Activated naive CD8-positive, alpha-beta T cell (primary cell): ENCODE results near the gene SMARCD3.

Experiments
- H3K27ac Mint-ChIP-seq: one replicate; pipeline ENCODE4 v1.8.0; 2021; ENCODE audit warnings: mixed read lengths
- H3K27me3 Mint-ChIP-seq: one replicate; pipeline ENCODE4 v1.8.0; 2021; ENCODE audit warnings: mixed read lengths
- H3K36me3 Mint-ChIP-seq: one replicate; pipeline ENCODE4 v1.8.0; 2021; ENCODE audit warnings: mixed read lengths
- H3K4me1 Mint-ChIP-seq: one replicate; pipeline ENCODE4 v1.8.0; 2021; ENCODE audit warnings: low read depth, mixed read lengths
- H3K4me3 Mint-ChIP-seq: one replicate; pipeline ENCODE4 v1.8.0; 2021; ENCODE audit warnings: mild to moderate bottlenecking, mixed read lengths
- H3K9me3 Mint-ChIP-seq: one replicate; pipeline ENCODE4 v1.8.0; 2021; ENCODE audit warnings: low read depth, mixed read lengths

SMARCD3 gene

DNA sequence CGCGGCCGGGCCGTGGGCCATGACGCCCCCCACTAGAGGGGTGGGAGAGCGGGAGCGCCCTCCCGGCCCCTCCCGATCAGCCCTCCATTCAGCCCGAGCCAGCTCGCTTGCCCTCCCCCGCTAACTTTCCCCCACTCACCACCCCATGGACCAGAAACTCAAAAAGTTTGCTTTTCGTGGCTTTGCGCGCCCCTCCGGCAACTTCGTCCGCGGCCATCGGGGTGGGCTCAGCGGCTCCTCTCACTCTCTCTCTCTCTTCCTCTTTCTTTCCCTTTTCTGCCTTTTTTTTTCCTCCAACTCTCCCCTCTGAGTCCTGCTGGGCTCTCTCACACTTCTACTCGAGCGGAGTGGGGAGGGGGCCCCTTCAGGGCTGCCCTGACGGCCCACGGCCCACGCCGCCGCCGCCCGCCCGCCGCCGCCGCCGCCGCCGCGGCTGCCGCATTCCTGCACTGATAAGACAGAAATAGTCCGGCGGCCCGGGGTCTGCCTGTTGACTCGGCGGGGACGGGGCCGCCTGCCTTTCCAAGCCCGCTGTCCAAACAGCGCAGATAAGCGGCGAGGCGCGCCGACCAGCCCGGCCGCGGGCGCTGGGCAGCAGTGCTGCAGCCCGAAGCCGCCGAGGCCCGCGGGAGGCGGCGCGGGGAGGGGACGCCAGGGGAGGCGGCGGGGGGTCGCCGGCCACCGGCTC is at the start of gene SMARCD3:
SMARCD3 (minus strand) TSS at position 349 of the 688 bp plus-strand sequence; CDS start at position 217, 132 bp downstream.
- Mint-ChIP-seq H3K9me3 (no peaks in the 10 kb centered on the region), H3K27me3 (no peaks in the 10 kb centered on the region), H3K4me1 (peaks cover 46% of the 10 kb centered on the region), H3K27ac (no peak within 1 kb of the TSS), H3K4me3 (peak within 1 kb of the TSS; percentile 85), H3K36me3 (no peaks in the 10 kb centered on the region)

DNA sequence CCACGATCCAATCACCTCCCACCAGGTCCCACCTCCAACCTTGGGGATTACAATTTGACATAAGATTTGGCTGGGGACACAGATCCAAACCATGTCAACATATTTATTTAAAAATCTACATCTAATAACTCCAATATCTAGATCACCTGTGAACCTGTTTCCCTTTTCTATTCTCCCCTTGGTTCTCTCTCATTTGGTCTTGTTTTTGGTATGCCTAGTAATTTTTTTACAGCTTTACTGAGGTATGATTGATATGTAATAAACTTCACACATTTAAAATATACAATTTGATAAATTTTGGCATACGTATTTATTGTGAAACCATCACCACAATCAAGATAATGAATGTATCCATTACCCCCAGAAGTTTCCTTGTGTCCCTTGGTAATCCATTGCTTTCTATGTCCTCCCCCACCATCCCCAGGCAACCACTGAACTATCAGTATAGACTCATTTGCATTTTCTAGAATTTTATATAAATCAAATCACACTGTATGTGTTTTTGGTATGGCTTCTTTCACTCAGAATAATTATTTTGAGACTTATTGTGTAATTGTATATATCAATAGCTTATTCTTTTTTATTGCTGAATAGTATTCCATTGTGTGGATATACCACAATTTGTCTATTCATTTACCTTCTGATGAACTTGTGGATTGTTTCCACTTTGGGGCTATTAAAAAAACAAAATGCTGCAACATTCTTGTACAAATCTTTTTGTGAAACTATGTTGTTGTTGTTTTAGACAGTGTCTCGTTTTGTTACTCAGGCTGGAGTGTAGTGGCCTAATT is 47.9 kb upstream of the SMARCD3 start:
- Mint-ChIP-seq H3K9me3 (peaks cover 7% of the 10 kb centered on the region), H3K4me3 (no peak overlapping the region), H3K36me3 (peaks cover 4% of the 10 kb centered on the region), H3K4me1 (no peaks in the 10 kb centered on the region), H3K27me3 (peaks cover 2% of the 10 kb centered on the region), H3K27ac (no peak overlapping the region)

DNA sequence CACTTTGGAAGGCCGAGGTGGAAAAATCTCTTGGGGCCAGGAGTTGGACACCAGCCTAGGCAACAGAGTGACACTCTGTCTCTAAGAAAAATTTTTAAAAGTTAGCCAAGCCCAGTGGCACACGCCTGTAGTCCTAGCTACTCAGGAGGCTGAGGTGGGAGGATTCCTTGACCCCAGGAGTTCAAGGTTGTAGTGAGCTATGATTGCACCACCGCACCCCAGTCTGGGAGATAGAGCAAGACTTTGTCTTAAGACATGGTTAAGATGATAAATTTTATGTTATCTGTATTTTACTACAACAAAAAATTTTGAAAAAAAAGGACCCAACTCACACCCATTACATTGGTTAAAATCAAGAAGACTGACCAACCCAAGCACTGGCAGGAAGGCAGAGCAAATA is 44.4 kb upstream of the SMARCD3 start:
- Mint-ChIP-seq H3K4me1 (no peaks in the 10 kb centered on the region), H3K4me3 (no peak overlapping the region), H3K9me3 (peaks cover 7% of the 10 kb centered on the region), H3K27me3 (no peaks in the 10 kb centered on the region), H3K27ac (no peak overlapping the region), H3K36me3 (peaks cover 4% of the 10 kb centered on the region)

DNA sequence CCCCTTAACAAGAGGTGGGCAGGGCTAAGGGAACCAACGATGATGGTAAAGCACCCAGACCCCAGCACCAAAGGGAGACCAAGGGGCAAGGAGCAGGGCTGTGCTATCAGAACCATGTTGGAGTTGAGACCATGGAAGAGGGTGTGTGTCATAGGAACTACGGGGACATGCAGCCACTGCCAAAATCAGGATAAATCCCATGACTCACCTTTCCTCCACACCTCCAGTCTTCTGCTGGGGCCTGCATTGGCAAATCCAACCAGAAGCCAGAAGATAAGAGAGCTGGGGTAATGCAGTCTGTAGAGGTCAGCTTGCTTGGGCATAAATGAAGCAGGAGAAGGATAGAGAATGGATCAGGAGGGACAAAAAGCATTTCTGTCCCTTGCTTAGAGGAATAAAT is 42.7 kb upstream of the SMARCD3 start:
- Mint-ChIP-seq H3K9me3 (peaks cover 3% of the 10 kb centered on the region), H3K4me1 (no peaks in the 10 kb centered on the region), H3K36me3 (peaks cover under 1% of the 10 kb centered on the region), H3K4me3 (no peak overlapping the region), H3K27me3 (no peaks in the 10 kb centered on the region), H3K27ac (no peak overlapping the region)

DNA sequence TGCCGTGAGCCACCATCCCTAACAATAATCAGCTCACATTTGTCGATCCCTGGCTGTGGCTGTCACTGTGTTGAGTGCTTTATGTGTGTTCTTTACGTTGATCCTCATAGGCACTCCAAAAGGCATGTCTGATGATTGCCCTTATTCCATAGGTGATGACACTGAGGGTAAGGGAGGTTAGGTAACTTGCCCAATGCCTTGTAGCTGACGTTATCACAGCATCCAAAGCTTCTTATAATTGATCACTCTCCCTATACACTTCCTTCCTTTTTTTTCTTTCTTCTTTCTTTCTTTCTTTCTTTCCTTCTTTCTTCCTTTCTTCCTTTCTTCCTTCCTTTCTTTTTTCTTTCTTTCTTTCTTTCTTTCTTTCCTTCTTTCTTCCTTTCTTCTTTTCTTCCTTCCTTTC is 41.9 kb upstream of the SMARCD3 start:
- H3K27ac Mint-ChIP-seq: no peak overlapping the region
- no peaks in the 10 kb centered on the region for H3K27me3 Mint-ChIP-seq
- no peak overlapping the region for H3K4me3 Mint-ChIP-seq
- no peaks in the 10 kb centered on the region for H3K9me3 Mint-ChIP-seq
- peaks cover 2% of the 10 kb centered on the region for H3K4me1 Mint-ChIP-seq
- H3K36me3 Mint-ChIP-seq: no peaks in the 10 kb centered on the region

DNA sequence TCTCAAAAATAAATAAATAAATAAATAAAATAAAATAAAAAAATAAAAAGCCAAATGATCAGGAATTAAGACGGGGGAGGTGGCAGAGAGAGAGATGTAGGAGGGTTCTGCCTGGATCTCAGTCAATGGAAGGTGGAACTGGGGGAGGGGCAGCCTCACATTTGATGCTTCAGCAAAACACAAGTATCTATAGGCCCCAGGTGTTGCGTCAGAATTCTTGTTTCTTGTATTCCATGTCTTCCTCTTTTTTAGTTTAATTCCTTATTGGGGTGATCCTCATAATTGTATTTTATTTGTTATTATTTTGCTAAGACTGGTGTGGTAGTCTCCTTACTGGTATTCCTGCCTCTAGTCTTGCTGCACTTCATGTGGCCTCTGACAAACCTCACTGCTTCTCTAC is 41.4 kb upstream of the SMARCD3 start:
- Mint-ChIP-seq H3K4me1 (peaks cover 2% of the 10 kb centered on the region), H3K9me3 (no peaks in the 10 kb centered on the region), H3K27me3 (no peaks in the 10 kb centered on the region), H3K36me3 (no peaks in the 10 kb centered on the region), H3K27ac (no peak overlapping the region), H3K4me3 (no peak overlapping the region)

DNA sequence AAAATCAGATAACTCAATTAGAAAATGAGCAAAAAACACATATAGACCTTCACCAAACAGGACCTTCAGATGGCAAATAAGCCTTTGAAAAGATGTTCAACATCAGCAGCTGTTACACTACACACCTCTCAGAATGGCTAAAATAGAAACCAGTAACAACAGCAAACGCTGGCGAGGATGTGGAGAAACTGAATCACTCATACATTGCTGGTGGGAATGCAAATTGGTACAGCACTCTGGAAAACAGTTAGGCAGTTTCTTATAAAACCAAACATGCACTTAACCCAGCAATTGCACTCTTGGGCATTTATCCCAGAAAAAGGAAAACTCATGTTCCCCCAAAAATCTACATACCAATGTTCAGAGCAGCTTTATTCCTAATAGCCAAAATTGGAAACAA is 37.7 kb upstream of the SMARCD3 start:
- peaks cover 3% of the 10 kb centered on the region for H3K36me3 Mint-ChIP-seq
- no peak overlapping the region for H3K4me3 Mint-ChIP-seq
- peaks cover 2% of the 10 kb centered on the region for H3K4me1 Mint-ChIP-seq

DNA sequence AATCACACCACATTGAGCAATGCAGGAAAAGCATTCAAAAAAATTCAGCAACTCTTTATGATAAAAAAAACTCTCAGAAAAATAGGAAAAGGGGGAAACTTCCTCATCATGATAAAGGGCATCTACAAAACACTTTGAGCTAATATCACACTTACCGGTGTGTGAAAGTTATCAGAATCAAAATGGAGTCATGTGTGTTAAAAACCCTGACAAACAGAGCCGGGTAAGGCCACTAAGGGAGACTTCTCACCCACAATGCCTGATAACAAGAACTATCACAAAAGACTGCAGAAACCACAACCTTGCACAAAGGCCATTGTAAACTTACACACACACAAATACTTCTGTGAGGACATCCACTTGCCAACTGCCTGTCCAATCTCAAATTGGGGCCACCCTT is 34.8 kb upstream of the SMARCD3 start:
- peaks cover 3% of the 10 kb centered on the region for H3K4me1 Mint-ChIP-seq
- H3K27ac Mint-ChIP-seq: no peak overlapping the region
- H3K9me3 Mint-ChIP-seq: no peaks in the 10 kb centered on the region
- H3K27me3 Mint-ChIP-seq: no peaks in the 10 kb centered on the region
- no peak overlapping the region for H3K4me3 Mint-ChIP-seq
- peaks cover 3% of the 10 kb centered on the region for H3K36me3 Mint-ChIP-seq

More for the DNA sequence above, 37.7 kb upstream of the SMARCD3 start:
- Mint-ChIP-seq H3K27ac (no peak overlapping the region), H3K27me3 (no peaks in the 10 kb centered on the region), H3K9me3 (no peaks in the 10 kb centered on the region)

DNA sequence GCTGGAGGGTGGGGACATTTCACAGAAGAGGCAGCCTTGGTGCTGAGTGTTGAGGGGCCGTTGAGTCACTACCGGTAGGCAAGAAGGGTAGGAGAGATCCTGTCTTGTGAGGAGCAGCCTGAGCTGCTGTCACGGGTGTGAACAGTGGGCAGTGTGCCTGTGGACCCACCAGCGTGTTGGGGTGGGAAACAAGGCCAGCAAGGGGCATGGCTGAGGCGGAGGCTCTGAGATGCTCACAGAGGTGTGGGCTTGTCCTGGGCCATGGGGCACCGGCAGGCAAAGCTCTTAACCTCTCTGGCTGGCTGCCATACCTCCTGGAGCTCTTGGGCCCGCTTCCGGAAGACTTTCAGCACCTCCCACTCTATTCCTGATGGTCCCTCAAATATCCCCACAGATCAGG is 33.6 kb upstream of the SMARCD3 start:
- Mint-ChIP-seq H3K27ac (no peak overlapping the region), H3K4me1 (peaks cover 8% of the 10 kb centered on the region), H3K27me3 (no peaks in the 10 kb centered on the region), H3K36me3 (peaks cover 3% of the 10 kb centered on the region), H3K4me3 (no peak overlapping the region), H3K9me3 (no peaks in the 10 kb centered on the region)

DNA sequence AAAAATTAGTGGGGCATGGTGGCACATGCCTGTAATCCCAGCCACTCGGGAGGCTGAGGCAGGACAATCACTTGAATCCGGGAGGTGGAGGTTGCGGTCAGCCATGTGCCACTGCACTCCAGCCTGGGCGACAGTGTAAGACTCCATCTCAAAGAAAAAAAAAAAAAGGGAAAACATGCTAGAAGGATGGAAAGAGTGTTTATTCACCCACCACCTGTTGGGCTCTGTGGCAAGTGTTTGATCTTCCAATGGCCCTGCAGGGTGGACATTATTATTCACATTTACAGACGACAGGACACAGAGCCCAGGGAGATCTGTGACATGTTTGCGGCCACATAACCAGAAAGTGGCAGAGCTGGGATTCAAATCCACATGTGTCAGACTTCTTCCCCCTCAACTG is 33.2 kb upstream of the SMARCD3 start:
- Mint-ChIP-seq H3K9me3 (no peaks in the 10 kb centered on the region), H3K36me3 (peaks cover 3% of the 10 kb centered on the region), H3K4me3 (no peak overlapping the region), H3K27ac (no peak overlapping the region), H3K27me3 (no peaks in the 10 kb centered on the region), H3K4me1 (peaks cover 9% of the 10 kb centered on the region)

DNA sequence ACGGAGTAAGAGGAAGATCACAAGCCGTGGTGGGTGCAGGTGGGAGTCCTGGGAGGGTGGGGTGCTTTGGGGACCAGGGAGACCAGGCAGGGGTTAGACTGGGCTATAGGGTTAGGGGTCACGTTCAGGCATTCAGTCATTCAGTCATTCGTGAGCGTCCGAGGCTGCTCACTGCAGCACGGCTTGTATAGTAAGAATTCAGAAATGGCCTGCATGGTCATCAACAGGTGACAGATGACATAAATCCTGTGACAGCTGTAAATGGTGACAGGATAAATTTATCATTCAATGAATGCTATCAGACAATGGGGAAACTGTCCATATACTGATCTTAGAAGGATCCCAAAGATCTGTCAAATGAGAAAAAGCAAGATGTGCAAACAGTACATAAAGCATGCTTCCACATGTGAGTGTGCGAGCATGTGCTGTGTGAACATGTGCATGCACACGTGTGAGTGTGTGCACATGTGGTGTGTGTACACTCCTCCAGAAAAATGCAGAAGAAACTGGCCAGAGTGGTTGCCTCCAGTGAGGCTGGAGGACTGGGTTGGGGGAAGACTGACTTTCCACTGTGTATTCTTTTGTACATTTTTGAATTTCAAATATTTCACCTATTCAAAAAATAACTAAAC is 32.0 kb upstream of the SMARCD3 start:
- Mint-ChIP-seq H3K9me3 (no peaks in the 10 kb centered on the region), H3K27ac (no peak overlapping the region), H3K36me3 (peaks cover 3% of the 10 kb centered on the region), H3K4me3 (no peak overlapping the region), H3K4me1 (peaks cover 16% of the 10 kb centered on the region), H3K27me3 (no peaks in the 10 kb centered on the region)

DNA sequence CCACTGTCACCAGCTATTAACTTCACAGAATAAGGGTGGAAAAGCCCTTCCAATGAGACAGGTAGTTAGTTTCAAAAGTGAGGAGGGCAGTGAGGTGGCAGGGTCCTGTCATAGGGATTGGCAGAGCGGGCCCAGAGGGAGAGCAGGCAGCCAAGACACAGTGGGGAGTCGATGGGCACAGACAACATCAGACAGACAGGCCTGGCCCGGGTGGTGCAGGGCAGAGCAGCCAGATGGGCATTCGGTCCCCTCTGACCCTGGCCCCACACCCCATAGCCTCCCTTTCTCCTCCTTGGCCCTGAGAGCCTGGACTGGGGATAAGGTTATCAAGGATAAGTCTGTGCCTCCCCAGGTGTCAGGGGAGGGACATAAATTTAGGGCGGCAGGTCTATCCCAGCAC is 31.4 kb upstream of the SMARCD3 start:
- H3K36me3 Mint-ChIP-seq: peaks cover 3% of the 10 kb centered on the region

DNA sequence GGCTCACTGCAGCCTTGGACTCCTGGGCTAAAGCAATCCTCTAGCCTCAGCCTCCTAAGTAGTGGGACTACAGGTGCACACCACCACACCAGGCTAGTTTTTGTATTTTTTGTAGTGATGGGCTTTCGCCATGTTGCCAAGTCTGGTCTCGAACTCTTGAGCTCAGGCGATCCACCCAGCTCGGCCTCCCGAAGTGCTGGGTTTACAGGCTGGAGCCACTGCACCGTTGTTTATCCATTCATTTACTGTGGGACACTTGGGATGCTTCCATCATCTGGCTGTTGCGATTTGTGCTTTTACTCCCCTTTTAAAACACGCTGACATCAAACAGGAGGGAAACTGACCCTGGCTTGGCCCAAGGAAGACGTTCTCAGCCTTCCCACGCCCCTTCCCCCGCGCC is 30.5 kb upstream of the SMARCD3 start:
- Mint-ChIP-seq H3K9me3 (no peaks in the 10 kb centered on the region), H3K4me3 (no peak overlapping the region), H3K36me3 (peaks cover 3% of the 10 kb centered on the region), H3K27ac (no peak overlapping the region), H3K27me3 (no peaks in the 10 kb centered on the region), H3K4me1 (peaks cover 28% of the 10 kb centered on the region)

More for the DNA sequence above, 31.4 kb upstream of the SMARCD3 start:
- Mint-ChIP-seq H3K4me3 (no peak overlapping the region), H3K27ac (no peak overlapping the region), H3K27me3 (no peaks in the 10 kb centered on the region), H3K9me3 (no peaks in the 10 kb centered on the region), H3K4me1 (peaks cover 21% of the 10 kb centered on the region)

DNA sequence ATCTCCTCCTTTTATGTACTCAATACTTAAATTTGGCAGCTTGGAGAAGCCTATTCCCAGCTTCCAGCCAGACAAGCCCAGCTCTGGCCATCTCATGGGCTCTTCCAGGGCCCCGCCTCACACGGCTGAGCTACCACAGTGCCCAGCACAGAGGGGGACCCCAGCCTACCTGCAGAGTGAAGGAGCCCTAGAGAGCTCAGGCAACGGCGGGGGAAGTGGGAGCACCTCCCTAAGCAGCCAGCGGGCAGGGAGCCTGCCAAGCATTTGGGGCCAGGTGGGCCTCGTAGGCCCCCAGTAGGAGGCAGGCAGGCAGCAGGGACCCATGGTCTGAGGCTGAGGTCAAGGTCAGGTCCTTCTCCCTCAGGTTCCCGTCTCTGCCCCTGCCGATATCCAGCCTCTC is 29.1 kb upstream of the SMARCD3 start:
- H3K9me3 Mint-ChIP-seq: no peaks in the 10 kb centered on the region
- H3K36me3 Mint-ChIP-seq: no peaks in the 10 kb centered on the region
- H3K27ac Mint-ChIP-seq: peak overlapping the region; percentile 86
- no peaks in the 10 kb centered on the region for H3K27me3 Mint-ChIP-seq
- peaks cover 31% of the 10 kb centered on the region for H3K4me1 Mint-ChIP-seq
- peak overlapping the region; percentile 80 for H3K4me3 Mint-ChIP-seq
